ENCODE measurements around the gene ZNF608. TPM values are rescaled to one million over a fixed set of nuclear protein-coding genes. Genes with fewer than 3 reads are reported as not detected.
A peak's percentile ranks its signal among the peaks of the same experiment; 100 is the strongest.

ZNF608 gene
- total RNA-seq, 1 experiment from 2014 or later: 1.9 TPM

DNA sequence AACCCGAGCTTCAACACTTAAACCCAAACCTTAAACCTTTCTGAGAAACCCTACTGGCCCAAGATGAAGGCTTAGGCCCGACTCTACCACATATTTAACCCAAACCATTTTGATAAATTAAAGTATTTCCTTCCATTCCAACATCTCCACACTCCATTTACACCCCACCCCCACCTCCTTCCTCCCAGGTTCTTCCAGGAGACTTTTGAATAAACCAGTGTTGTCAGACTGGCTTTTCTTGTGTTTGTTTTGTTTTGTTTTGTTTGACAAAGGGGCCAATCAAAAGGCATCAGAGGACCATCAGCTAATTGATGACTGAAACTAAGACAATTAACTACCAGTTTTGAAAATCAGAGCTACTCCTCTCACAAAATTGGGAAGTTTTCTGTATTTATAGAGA, 4.6 kb upstream of the ZNF608 start:
- Histone ChIP-seq H3K36me3 (ENCODE audit: insufficient read depth, low read length, poor library complexity, severe bottlenecking) (no peaks in the 10 kb centered on the region), H3K4me3 (ENCODE audit: low read depth, low read length, poor library complexity, severe bottlenecking) (no peak overlapping the region), H3K4me1 (ENCODE audit: insufficient read depth, low read length, poor library complexity, severe bottlenecking) (no peaks in the 10 kb centered on the region), H3K27ac (ENCODE audit: low read depth, low read length, poor library complexity, severe bottlenecking) (no peak overlapping the region), H3K27me3 (replicated peaks; ENCODE audit: insufficient read depth, low read depth, low read length, poor library complexity) (peaks cover 3% of the 10 kb centered on the region), H3K9me3 (ENCODE audit: low read depth, low read length, poor library complexity, severe bottlenecking) (no peaks in the 10 kb centered on the region)
- intact Hi-C loops (cut with micrococcal nuclease; ENCODE audit: unreplicated experiment): no loop called here
- TF ChIP-seq CTCF (conservative IDR thresholded peaks at IDR 0.05; ENCODE audit: low read depth, low read length) (no peak), EZH2 (IDR thresholded peaks at IDR 0.05; ENCODE audit: borderline replicate concordance, low read depth, low read length, poor library complexity, severe bottlenecking) (no peak)
- ChIA-PET CTCF (no interaction called here), POLR2A (ENCODE audit: low non-redundant PET) (no interaction called here)
- no peak for DNase-seq (ENCODE audit: low spot score)
- BruUV-seq (replicated peaks): no TSS peak

DNA sequence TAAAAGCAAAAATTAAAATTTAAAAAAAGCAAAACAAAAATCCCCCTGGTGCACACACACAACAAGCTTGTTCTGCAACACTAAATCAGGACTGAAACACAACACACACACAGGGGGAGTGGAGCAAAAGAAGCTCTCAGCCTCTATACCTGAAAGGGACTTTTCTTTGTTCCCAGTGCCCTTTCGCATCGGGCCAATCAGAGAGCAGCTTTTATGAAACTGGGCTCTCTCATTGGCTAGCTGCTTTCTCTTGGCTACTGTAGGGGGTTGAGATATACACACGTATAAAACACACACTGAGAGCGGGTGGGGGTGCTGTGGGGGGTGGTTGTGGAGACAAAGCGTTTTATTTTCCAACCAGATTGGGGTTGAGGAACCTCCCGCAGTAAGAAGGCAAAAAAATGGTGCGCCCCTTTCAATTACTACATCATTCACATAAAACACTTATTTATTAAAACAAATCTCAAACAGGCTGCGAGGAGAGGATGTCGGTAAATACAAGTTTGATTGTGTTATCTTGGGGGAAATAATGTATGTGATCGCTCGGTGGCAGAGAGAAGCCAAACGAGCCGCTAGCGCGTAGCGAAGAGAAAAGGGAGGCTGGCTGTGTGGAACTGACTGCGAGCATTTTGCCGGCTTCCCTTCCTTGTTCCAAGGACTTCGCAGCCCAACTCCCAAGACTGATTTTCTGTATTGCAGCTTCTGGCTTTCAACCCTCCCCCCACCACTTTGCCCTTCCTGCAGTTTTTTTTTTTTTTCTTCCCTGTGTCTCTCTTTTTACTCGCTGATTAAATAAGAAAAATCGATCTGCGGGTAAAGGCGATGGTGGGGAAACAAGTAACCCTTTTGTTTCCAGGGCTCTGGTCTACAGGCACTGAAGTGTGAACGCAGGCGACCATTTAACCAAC, 2.5 kb upstream of the ZNF608 start:
- intact Hi-C loops (cut with micrococcal nuclease; ENCODE audit: unreplicated experiment): loop anchor here (5.0 kb wide), 1 partner anchor 258 kb away; no protein-coding TSS in a partner anchor
- Histone ChIP-seq H3K36me3 (ENCODE audit: insufficient read depth, low read length, poor library complexity, severe bottlenecking) (no peaks in the 10 kb centered on the region), H3K4me3 (ENCODE audit: low read depth, low read length, poor library complexity, severe bottlenecking) (peak overlapping the region; percentile 53), H3K27ac (ENCODE audit: low read depth, low read length, poor library complexity, severe bottlenecking) (peak overlapping the region; percentile 30), H3K4me1 (ENCODE audit: insufficient read depth, low read length, poor library complexity, severe bottlenecking) (peaks cover 5% of the 10 kb centered on the region), H3K27me3 (replicated peaks; ENCODE audit: insufficient read depth, low read depth, low read length, poor library complexity) (peaks cover 3% of the 10 kb centered on the region), H3K9me3 (ENCODE audit: low read depth, low read length, poor library complexity, severe bottlenecking) (no peaks in the 10 kb centered on the region)
- TF ChIP-seq CTCF (conservative IDR thresholded peaks at IDR 0.05; ENCODE audit: low read depth, low read length) (no peak), EZH2 (IDR thresholded peaks at IDR 0.05; ENCODE audit: borderline replicate concordance, low read depth, low read length, poor library complexity, severe bottlenecking) (no peak)
- POLR2A ChIA-PET (ENCODE audit: low non-redundant PET): no interaction called here
- DNase-seq (ENCODE audit: low spot score): peak; percentile 81
- BruUV-seq (replicated peaks): no TSS peak
- CTCF ChIA-PET: interaction anchor here (0.6 kb wide), 2 partner anchors 139 to 157 kb away, joined by 8 read pairs; no protein-coding TSS in a partner anchor

- Histone ChIP-seq H3K36me3 (ENCODE audit: insufficient read depth, low read length, poor library complexity, severe bottlenecking) (no peaks in the 10 kb centered on the region), H3K9me3 (ENCODE audit: low read depth, low read length, poor library complexity, severe bottlenecking) (no peaks in the 10 kb centered on the region), H3K27me3 (replicated peaks; ENCODE audit: insufficient read depth, low read depth, low read length, poor library complexity) (peaks cover 3% of the 10 kb centered on the region), H3K27ac (ENCODE audit: low read depth, low read length, poor library complexity, severe bottlenecking) (peak overlapping the region; percentile 78), H3K4me1 (ENCODE audit: insufficient read depth, low read length, poor library complexity, severe bottlenecking) (peaks cover 5% of the 10 kb centered on the region), H3K4me3 (ENCODE audit: low read depth, low read length, poor library complexity, severe bottlenecking) (peak overlapping the region; percentile 53)
- TF ChIP-seq CTCF (conservative IDR thresholded peaks at IDR 0.05; ENCODE audit: low read depth, low read length) (no peak), EZH2 (IDR thresholded peaks at IDR 0.05; ENCODE audit: borderline replicate concordance, low read depth, low read length, poor library complexity, severe bottlenecking) (no peak)
- ChIA-PET POLR2A (ENCODE audit: low non-redundant PET) (no interaction called here), CTCF (interaction anchor here (0.6 to 0.9 kb wide), 3 partner anchors 9 to 156 kb away, joined by 5 to 8 read pairs (median 8); no protein-coding TSS in a partner anchor)
- no TSS peak for BruUV-seq (replicated peaks)
- intact Hi-C loops (cut with micrococcal nuclease; ENCODE audit: unreplicated experiment): loop anchor here (5.0 kb wide), 1 partner anchor 259 kb away; no protein-coding TSS in a partner anchor
- peak; percentile 26 for DNase-seq (ENCODE audit: low spot score)
Observed at GRCh38 chr5:124747791-124748686, 1.6 kb upstream of the ZNF608 start.

Measured in A673 (cell line).